MM.1S (cell line): Measurements from ENCODE around the gene CETP.

Source experiments
- DNase-seq: peaks from one replicate; pipeline ENCODE4 v3.0.0-alpha.2; 2015
- H2AFZ ChIP-seq: fragments of 300-600 bp; sonication (generic); 2 replicates; pipeline ENCODE4 v1.6.0; 2016; ENCODE audit warnings: antibody characterized with exemption, low read length
- H3F3A ChIP-seq: fragments of 300-600 bp; sonication (generic); 2 replicates; pipeline ENCODE4 v1.6.1; 2016; ENCODE audit warnings: mild to moderate bottlenecking, antibody characterized with exemption, low read length, moderate library complexity, mixed read lengths; ENCODE audit not compliant: insufficient read depth
- H3K27ac ChIP-seq: fragments of 300-600 bp; sonication (generic); 2 replicates; pipeline ENCODE4 v1.5.1; 2016; ENCODE audit warnings: mild to moderate bottlenecking, low read length
- H3K27me3 ChIP-seq: fragments of 300-600 bp; sonication (generic); replicated peaks from 2 replicates; pipeline ENCODE4 v1.6.0; 2016; ENCODE audit warnings: low read length; ENCODE audit not compliant: insufficient read depth
- H3K36me3 ChIP-seq: fragments of 300-600 bp; sonication (generic); replicated peaks from 2 replicates; pipeline ENCODE4 v1.6.1; 2016; ENCODE audit warnings: mild to moderate bottlenecking, low read length, mixed read lengths; ENCODE audit not compliant: insufficient read depth
- H3K4me1 ChIP-seq: fragments of 300-600 bp; sonication (generic); 2 replicates; pipeline ENCODE4 v1.6.1; 2016; ENCODE audit warnings: low read length, mixed read lengths
- H3K4me2 ChIP-seq: fragments of 300-600 bp; sonication (generic); 2 replicates; pipeline ENCODE4 v1.6.0; 2016; ENCODE audit warnings: low read depth, low read length
- H3K4me3 ChIP-seq: fragments of 300-600 bp; sonication (generic); 2 replicates; pipeline ENCODE4 v1.5.1; 2016; ENCODE audit warnings: low read length, mixed read lengths
- H3K79me2 ChIP-seq: fragments of 300-600 bp; sonication (generic); 2 replicates; pipeline ENCODE4 v1.6.1; 2016; ENCODE audit warnings: mixed run types, low read length, mixed read lengths
- H3K9ac ChIP-seq: fragments of 300-600 bp; sonication (generic); 2 replicates; pipeline ENCODE4 v1.6.1; 2016; ENCODE audit warnings: low read length, mixed read lengths
- H3K9me2 ChIP-seq: fragments of 300-600 bp; sonication (generic); replicated peaks from 2 replicates; pipeline ENCODE4 v1.6.1; 2016; ENCODE audit warnings: mild to moderate bottlenecking, low read length, mixed read lengths; ENCODE audit not compliant: insufficient read depth
- H3K9me3 ChIP-seq: fragments of 300-600 bp; sonication (generic); replicated peaks from 2 replicates; pipeline ENCODE4 v1.6.1; 2016; ENCODE audit warnings: mild to moderate bottlenecking, low read length, mixed read lengths; ENCODE audit not compliant: insufficient read depth
- H4K20me1 ChIP-seq: fragments of 300-600 bp; sonication (generic); 2 replicates; pipeline ENCODE4 v1.6.1; 2016; ENCODE audit warnings: mild to moderate bottlenecking, low read length, moderate library complexity, mixed read lengths; ENCODE audit not compliant: insufficient read depth
- EZH2 ChIP-seq: fragments of 300-600 bp; sonication (generic); optimal IDR thresholded peaks from 2 replicates; pipeline ENCODE3; 2017; ENCODE audit warnings: low read depth, mild to moderate bottlenecking, antibody characterized with exemption, low read length, mixed read lengths
- EZH2phosphoT487 ChIP-seq: fragments of 300-600 bp; sonication (generic); IDR thresholded peaks from 2 replicates; pipeline ENCODE4 v1.6.1; 2018; ENCODE audit warnings: antibody characterized with exemption, low read length
- TF ChIP-seq, protein P1 (sequence below): fragments of 300-600 bp; sonication (generic); IDR thresholded peaks from 2 replicates; pipeline ENCODE4 v1.5.1; 2016; ENCODE audit warnings: antibody characterized with exemption, low read length, mixed read lengths

Gene CETP

DNA sequence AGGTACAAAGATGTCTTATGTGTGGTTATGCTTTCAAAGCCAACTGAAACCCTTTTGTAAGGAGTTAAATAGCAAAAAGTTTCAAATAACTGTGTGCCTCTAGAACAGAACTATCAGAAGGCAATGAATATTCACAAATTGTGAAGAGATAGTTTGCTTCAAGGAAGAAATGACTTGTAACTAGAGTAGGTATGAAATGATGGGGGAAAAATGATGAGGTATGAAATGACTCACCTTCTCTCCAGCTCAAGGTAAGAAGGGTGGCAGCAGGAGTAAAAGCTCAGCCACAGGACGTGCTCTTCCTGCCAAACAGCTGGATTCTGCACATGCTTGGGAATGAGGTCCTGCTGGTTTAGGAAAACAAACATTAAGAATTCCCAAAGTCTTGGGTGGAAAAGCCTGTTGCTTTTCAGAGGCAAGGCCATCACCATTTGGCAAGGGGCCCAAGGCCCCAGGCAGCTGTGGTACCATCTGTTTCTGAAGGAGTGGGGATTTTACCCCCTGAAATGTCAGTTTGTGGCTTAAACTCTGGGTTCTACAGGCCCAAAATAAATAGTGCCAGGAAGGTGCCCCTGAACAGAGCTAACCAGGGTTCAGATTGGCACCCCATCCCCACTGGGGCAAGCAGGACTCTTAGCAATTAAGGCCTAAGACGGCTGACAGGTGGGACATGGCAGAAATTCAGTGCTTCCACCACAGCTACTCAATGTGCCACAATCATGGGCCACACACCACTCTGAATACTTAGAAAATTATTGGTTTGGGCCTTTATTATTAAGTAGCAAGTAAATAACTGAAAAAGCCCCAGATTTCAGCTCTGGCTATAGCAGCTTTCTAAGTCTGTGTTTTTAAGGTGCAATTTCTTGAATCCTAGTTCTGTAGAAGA lies 16.6 kb upstream of the CETP start:
- peaks cover 93% of the 10 kb centered on the region for H3F3A ChIP-seq
- H3K9me2 ChIP-seq = no peaks in the 10 kb centered on the region
- H2AFZ ChIP-seq = no peak overlapping the region
- peak overlapping the region; percentile 100; the same call in 1 of the 2 replicates for H3K27ac ChIP-seq
- H3K36me3 ChIP-seq = peaks cover 38% of the 10 kb centered on the region
- peaks cover 31% of the 10 kb centered on the region for H3K79me2 ChIP-seq
- H3K27me3 ChIP-seq = no peaks in the 10 kb centered on the region
- H3K9me3 ChIP-seq = no peaks in the 10 kb centered on the region
- TF ChIP-seq EZH2 (no peak), EZH2phosphoT487 (no peak)
- TF ChIP-seq, protein P1, sequence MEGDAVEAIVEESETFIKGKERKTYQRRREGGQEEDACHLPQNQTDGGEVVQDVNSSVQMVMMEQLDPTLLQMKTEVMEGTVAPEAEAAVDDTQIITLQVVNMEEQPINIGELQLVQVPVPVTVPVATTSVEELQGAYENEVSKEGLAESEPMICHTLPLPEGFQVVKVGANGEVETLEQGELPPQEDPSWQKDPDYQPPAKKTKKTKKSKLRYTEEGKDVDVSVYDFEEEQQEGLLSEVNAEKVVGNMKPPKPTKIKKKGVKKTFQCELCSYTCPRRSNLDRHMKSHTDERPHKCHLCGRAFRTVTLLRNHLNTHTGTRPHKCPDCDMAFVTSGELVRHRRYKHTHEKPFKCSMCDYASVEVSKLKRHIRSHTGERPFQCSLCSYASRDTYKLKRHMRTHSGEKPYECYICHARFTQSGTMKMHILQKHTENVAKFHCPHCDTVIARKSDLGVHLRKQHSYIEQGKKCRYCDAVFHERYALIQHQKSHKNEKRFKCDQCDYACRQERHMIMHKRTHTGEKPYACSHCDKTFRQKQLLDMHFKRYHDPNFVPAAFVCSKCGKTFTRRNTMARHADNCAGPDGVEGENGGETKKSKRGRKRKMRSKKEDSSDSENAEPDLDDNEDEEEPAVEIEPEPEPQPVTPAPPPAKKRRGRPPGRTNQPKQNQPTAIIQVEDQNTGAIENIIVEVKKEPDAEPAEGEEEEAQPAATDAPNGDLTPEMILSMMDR = no peak
- H3K4me2 ChIP-seq = no peak overlapping the region
- H3K9ac ChIP-seq = no peak overlapping the region
- peaks cover 39% of the 10 kb centered on the region for H4K20me1 ChIP-seq
- H3K4me1 ChIP-seq = peaks cover 36% of the 10 kb centered on the region
- H3K4me3 ChIP-seq = no peak overlapping the region
- no peak for DNase-seq

DNA sequence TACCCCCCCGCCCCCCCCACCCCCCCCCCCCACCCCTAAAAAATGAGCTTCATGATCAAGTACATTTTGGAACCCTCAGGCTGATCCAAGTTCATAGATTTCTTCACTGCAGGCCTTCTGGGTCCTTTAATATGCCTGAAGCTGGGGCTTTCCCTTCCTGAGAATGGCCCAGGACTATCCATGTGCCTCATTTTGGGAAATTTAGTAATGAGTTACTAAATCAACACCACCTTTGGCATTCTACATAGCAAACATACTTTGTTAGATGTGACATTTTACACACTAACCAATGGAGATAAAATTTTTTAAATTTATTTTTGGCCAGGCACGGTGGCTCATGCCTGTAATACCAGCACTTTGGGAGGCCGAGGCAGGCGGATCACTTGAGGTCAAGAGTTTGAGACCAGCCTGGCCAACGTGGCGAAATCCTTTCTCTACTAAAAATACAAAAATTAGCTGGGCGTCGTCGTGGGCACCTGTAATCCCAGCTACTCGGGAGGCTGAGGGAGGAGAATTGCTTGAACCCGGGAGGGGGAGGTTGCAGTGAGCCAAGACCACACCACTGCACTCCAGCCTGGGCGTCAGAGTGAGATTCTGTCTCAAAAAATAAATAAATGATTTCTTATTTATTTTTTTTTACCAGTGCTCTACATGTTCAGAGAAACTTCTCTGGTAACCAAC lies 15.8 kb upstream of the CETP start:
- no peak for DNase-seq
- Histone ChIP-seq H3K9me3 (no peaks in the 10 kb centered on the region), H3K4me2 (no peak overlapping the region), H3K4me3 (no peak overlapping the region), H2AFZ (no peak overlapping the region), H3K9me2 (no peaks in the 10 kb centered on the region), H3F3A (peaks cover 93% of the 10 kb centered on the region), H4K20me1 (peaks cover 36% of the 10 kb centered on the region), H3K9ac (no peak overlapping the region), H3K27me3 (no peaks in the 10 kb centered on the region), H3K4me1 (peaks cover 38% of the 10 kb centered on the region), H3K36me3 (peaks cover 35% of the 10 kb centered on the region), H3K79me2 (peaks cover 24% of the 10 kb centered on the region), H3K27ac (peak overlapping the region; percentile 40; the same call in 1 of the 2 replicates)
- TF ChIP-seq EZH2phosphoT487 (no peak), EZH2 (no peak)
- TF ChIP-seq, protein P1 = no peak

DNA sequence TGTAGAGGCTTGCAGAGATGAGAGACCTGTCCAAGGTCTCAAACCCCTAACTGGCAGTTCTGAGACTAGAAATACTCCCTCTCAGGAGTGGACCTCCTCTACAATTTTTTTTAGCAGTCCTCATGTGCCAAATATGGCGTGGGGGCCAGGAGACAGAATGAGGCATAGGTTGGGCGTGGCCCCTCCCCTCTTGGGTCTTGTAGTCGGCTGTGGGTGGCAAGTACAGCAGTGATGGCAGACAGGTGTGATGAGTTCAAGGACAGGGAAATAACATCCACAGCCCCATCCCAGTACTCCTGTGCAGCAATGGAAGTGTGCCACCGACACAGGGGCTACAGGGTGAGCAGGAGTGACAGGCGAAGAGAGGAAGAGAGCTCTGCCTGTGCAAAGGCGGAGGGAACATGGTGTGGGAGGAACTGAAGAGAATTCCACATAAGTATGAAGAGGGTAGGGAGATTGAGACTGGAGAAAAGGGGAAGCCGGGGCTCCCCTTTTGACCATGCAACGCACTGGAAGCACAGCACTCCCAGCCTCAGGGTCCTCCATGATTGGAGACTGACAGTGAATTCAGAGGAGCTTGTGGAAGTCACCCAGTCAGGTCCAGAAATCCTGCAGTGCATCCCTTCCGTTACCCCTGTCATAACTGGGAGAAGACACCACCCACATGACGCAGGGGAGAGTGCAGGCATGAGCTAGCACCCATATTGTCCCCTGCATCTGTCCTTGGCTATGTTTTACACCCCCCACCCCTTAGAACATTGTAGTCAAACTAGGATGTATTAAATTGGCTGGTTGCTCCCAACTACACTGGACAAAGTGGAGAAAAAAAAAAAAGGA lies 14.8 kb upstream of the CETP start:
- Histone ChIP-seq H3K4me1 (peaks cover 37% of the 10 kb centered on the region), H2AFZ (no peak overlapping the region), H3K4me2 (no peak overlapping the region), H4K20me1 (peaks cover 27% of the 10 kb centered on the region), H3K9ac (no peak overlapping the region), H3K27me3 (no peaks in the 10 kb centered on the region), H3K4me3 (no peak overlapping the region), H3K36me3 (peaks cover 25% of the 10 kb centered on the region), H3K79me2 (peaks cover 15% of the 10 kb centered on the region), H3K9me3 (no peaks in the 10 kb centered on the region), H3F3A (peaks cover 88% of the 10 kb centered on the region), H3K9me2 (no peaks in the 10 kb centered on the region), H3K27ac (peak overlapping the region; percentile 40; the same call in 1 of the 2 replicates)
- peak; percentile 26 for DNase-seq
- TF ChIP-seq EZH2phosphoT487 (no peak), EZH2 (no peak)
